ENCODE results near the gene LLGL1. TPM values are rescaled to one million over a fixed set of nuclear protein-coding genes. Genes with fewer than 3 reads are reported as not detected.

LLGL1 gene
- total RNA-seq, 2 donors from 2014 or later = 66.3 to 69.3 TPM

- H3K9ac ChIP-seq (ENCODE audit: extremely low read depth, low read length, poor library complexity, severe bottlenecking) = peak within 1 kb of the TSS; percentile 70
- H3K27me3 ChIP-seq (ENCODE audit: control insufficient read depth, insufficient read depth, low read length, poor library complexity, severe bottlenecking) = no peaks in the 10 kb centered on the region
- Mint-ChIP-seq H3K4me3 (peak within 1 kb of the TSS; percentile 92), H3K4me1 (peaks cover 22% of the 10 kb centered on the region), H3K36me3 (ENCODE audit: low read depth) (peaks cover 34% of the 10 kb centered on the region), H3K27ac (peak within 1 kb of the TSS; percentile 97), H3K27me3 (ENCODE audit: insufficient read depth) (no peaks in the 10 kb centered on the region), H3K9me3 (no peaks in the 10 kb centered on the region)
- peaks cover 41% of the 10 kb centered on the region for H3K36me3 ChIP-seq (ENCODE audit: control insufficient read depth, insufficient read depth, low read length)
- peak within 1 kb of the TSS; percentile 86 for H3K4me3 ChIP-seq (ENCODE audit: low read length)
- no peaks in the 10 kb centered on the region for H3K9me3 ChIP-seq (ENCODE audit: control insufficient read depth, low read length)
- H3K4me1 ChIP-seq (ENCODE audit: control insufficient read depth, insufficient read depth, low read length) = peaks cover 14% of the 10 kb centered on the region
- WGBS, 2 experiments (ENCODE audit: insufficient coverage in 1 of 2, insufficient read length in 1 of 2) = 6 to 9% methylated on average over 18 to 71 of the region's 71 CpGs
- H3K27ac ChIP-seq (ENCODE audit: low read depth, low read length) = peak within 1 kb of the TSS; percentile 51
- TF ChIP-seq, protein P1, sequence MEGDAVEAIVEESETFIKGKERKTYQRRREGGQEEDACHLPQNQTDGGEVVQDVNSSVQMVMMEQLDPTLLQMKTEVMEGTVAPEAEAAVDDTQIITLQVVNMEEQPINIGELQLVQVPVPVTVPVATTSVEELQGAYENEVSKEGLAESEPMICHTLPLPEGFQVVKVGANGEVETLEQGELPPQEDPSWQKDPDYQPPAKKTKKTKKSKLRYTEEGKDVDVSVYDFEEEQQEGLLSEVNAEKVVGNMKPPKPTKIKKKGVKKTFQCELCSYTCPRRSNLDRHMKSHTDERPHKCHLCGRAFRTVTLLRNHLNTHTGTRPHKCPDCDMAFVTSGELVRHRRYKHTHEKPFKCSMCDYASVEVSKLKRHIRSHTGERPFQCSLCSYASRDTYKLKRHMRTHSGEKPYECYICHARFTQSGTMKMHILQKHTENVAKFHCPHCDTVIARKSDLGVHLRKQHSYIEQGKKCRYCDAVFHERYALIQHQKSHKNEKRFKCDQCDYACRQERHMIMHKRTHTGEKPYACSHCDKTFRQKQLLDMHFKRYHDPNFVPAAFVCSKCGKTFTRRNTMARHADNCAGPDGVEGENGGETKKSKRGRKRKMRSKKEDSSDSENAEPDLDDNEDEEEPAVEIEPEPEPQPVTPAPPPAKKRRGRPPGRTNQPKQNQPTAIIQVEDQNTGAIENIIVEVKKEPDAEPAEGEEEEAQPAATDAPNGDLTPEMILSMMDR (conservative IDR thresholded peaks at IDR 0.05) = no peak
- DNase-seq = peak; percentile 90
These were observed 33.1 kb downstream of the LLGL1 start, which contains the start of gene FLII for GRCh38 chr17:18258356-18259038. Gene FLII (minus strand): TSS chr17:18258738. CDS start chr17:18258690, 48 bp downstream.

DNA sequence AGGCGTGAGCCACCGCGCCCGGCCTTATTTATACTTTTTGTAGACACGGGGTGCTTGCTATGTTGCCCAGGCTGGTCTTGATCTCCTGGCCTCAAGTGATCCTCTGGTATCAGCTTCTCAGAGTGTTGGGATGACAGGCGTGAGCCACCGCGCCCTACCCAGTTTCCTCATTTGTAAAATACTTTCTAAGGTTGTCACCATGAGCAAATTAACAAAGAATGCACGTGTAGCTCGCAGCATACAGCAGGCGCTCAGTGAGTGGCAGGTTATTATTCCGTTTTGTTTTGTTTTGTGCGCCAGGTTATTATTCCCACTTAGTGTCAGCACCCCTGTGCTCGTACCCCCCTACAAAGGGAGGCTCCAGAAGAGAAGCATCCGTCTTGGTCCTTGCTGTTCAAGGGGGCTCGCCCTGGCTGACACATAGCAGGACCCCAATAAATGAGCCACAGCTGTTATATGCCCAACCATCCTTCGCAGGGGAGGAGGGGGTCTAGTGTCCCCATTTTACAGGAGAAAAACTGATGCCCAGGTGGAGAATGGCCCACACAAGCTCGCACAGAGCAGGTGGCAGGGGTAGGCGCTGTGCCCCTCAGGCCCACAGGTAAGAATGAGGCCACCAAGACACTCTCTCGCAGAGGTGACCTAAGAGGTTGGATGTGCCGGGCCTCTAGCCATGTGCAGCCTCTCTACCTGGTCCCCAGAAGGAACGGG lies 34.3 kb downstream of the LLGL1 start:
- Mint-ChIP-seq H3K9me3 (no peaks in the 10 kb centered on the region), H3K36me3 (ENCODE audit: low read depth) (peaks cover 26% of the 10 kb centered on the region), H3K27ac (peak overlapping the region; percentile 95), H3K27me3 (ENCODE audit: insufficient read depth) (no peaks in the 10 kb centered on the region), H3K4me3 (peak overlapping the region; percentile 92), H3K4me1 (peaks cover 22% of the 10 kb centered on the region)
- 80% methylated on average over 20 to 22 of the region's 22 CpGs for WGBS, 2 experiments (ENCODE audit: insufficient coverage in 1 of 2, insufficient read length in 1 of 2)
- no peaks in the 10 kb centered on the region for H3K9me3 ChIP-seq (ENCODE audit: control insufficient read depth, low read length)
- H3K4me1 ChIP-seq (ENCODE audit: control insufficient read depth, insufficient read depth, low read length) = peaks cover 14% of the 10 kb centered on the region
- H3K27ac ChIP-seq (ENCODE audit: low read depth, low read length) = no peak overlapping the region
- DNase-seq = no peak
- H3K27me3 ChIP-seq (ENCODE audit: control insufficient read depth, insufficient read depth, low read length, poor library complexity, severe bottlenecking) = no peaks in the 10 kb centered on the region
- H3K9ac ChIP-seq (ENCODE audit: extremely low read depth, low read length, poor library complexity, severe bottlenecking) = no peak overlapping the region
- TF ChIP-seq, protein P1 (conservative IDR thresholded peaks at IDR 0.05) = no peak
- H3K4me3 ChIP-seq (ENCODE audit: low read length) = peak overlapping the region; percentile 90
- peaks cover 40% of the 10 kb centered on the region for H3K36me3 ChIP-seq (ENCODE audit: control insufficient read depth, insufficient read depth, low read length)

DNA sequence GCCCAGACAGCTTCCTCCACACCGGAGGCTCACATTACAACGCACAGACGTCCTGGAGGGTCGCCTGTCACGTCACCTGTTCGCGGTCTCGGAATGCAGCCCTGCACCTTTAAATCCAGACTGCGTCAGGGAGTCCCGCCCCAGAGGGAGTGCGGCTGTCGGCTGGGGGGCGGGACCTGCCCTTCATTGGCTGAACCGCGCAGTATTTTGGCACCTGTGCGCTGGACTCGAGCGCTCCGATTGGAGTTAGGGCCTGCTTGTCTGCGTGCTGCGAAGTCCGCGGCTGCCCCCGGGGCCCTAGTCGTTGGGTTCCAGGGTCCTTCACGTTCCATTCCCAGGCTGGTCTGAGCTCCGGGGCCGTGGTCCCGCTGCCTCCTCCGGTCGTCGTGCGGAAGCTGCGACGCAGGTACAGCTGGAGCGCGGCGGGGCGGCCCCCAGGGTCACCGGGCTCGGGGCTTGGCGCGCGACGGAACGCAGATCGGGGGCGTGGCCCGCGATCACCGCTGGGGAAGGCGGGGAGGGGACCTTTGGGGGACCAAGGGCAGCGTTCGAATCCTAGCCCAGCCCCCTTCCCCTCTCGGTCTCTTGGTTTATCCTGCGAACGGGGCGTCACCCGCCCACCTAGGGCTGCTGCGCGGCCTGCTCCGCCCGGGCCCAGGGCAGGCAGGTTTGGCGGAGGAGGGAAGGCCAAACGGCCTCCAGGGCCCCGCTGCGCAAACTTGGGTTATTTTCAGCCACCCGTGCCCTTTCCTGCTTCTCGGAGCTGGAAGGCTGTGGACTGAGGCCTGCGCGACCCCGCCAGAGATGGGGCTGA lies 35.1 kb downstream of the LLGL1 start, which contains the start of gene MIEF2:
TSS of gene MIEF2 (plus strand) at position 331 of the 814 bp plus-strand sequence. CDS start 2,059 bp downstream, outside the sequence.
- H3K9me3 ChIP-seq (ENCODE audit: control insufficient read depth, low read length) = no peaks in the 10 kb centered on the region
- WGBS, 2 experiments (ENCODE audit: insufficient coverage in 1 of 2, insufficient read length in 1 of 2) = 1% methylated on average over 33 to 72 of the region's 72 CpGs
- H3K27me3 ChIP-seq (ENCODE audit: control insufficient read depth, insufficient read depth, low read length, poor library complexity, severe bottlenecking) = no peaks in the 10 kb centered on the region
- peak within 1 kb of the TSS; percentile 90 for H3K4me3 ChIP-seq (ENCODE audit: low read length)
- H3K9ac ChIP-seq (ENCODE audit: extremely low read depth, low read length, poor library complexity, severe bottlenecking) = peak within 1 kb of the TSS; percentile 97
- peaks cover 14% of the 10 kb centered on the region for H3K4me1 ChIP-seq (ENCODE audit: control insufficient read depth, insufficient read depth, low read length)
- Mint-ChIP-seq H3K36me3 (ENCODE audit: low read depth) (peaks cover 20% of the 10 kb centered on the region), H3K4me3 (peak within 1 kb of the TSS; percentile 92), H3K9me3 (no peaks in the 10 kb centered on the region), H3K27me3 (ENCODE audit: insufficient read depth) (no peaks in the 10 kb centered on the region), H3K27ac (peak within 1 kb of the TSS; percentile 95), H3K4me1 (peaks cover 22% of the 10 kb centered on the region)
- no peak within 1 kb of the TSS for H3K27ac ChIP-seq (ENCODE audit: low read depth, low read length)
- TF ChIP-seq, protein P1 (conservative IDR thresholded peaks at IDR 0.05) = no peak
- peak; percentile 100 for DNase-seq
- peaks cover 37% of the 10 kb centered on the region for H3K36me3 ChIP-seq (ENCODE audit: control insufficient read depth, insufficient read depth, low read length)

Data from endodermal cell (in vitro differentiated cells).